Measurements from ENCODE around the gene MEIOSIN. TPM values are rescaled to one million over a fixed set of nuclear protein-coding genes. Genes with fewer than 3 reads are reported as not detected.

Gene MEIOSIN
- total and polyA plus RNA-seq, 9 of the 15 experiments (the other 6 are each of a cell fraction or from before 2014, with no cell fraction given): 0.06 to 2.0 (median 0.76) TPM

GRCh38 chr19:45768984-45769782 lies 35.9 kb downstream of the MEIOSIN start, which contains the start of gene SIX5:
Gene SIX5 (minus strand): TSS chr19:45769252. CDS start chr19:45768844, 408 bp downstream.
- H3K9me3 ChIP-seq (replicated peaks; ENCODE audit: control insufficient read depth, insufficient read depth, low read depth, low read length): no peaks in the 10 kb centered on the region
- ChIA-PET POLR2A (interaction anchor here (0.6 to 5.9 kb wide), 16 partner anchors 13 to 249 kb away, joined by 3 to 70 read pairs (median 4); partner anchors contain the start of genes DMPK, DMWD, FBXO46 and QPCTL), CTCF (ENCODE audit: low intra/inter-chr PET ratio) (interaction anchor here (1.4 to 2.9 kb wide), 3 partner anchors 30 to 308 kb away, joined by 5 to 22 read pairs (median 14); no protein-coding TSS in a partner anchor)
- no peaks in the 10 kb centered on the region for H3K9me1 ChIP-seq (ENCODE audit: control insufficient read depth, insufficient read depth, low read length)
- intact Hi-C loops (cut with micrococcal nuclease): no loop called here
- H4K20me1 ChIP-seq (replicated peaks; ENCODE audit: control insufficient read depth, insufficient read depth, low read length): no peaks in the 10 kb centered on the region
- peaks cover 7% of the 10 kb centered on the region; the same call in 1 of the 3 replicates for H3K36me3 ChIP-seq (ENCODE audit: control insufficient read depth, insufficient read depth, low read length)
- peaks cover 10 to 78% of the 10 kb centered on the region in 2 experiments; a peak in 4 of 5 replicates for H3K4me1 ChIP-seq (replicated peaks in 1 of 2; ENCODE audit: control insufficient read depth in 2 of 2, insufficient read depth in 2 of 2, low read length in 2 of 2)
- WGBS (ENCODE audit: insufficient coverage, low coverage, missing lambda C conversion rate): 2% methylated on average over 51 of the region's 70 CpGs
- BruUV-seq (replicated peaks): TSS peak; percentile 57
- in situ Hi-C loops (cut with MboI): no loop called here
- peak within 1 kb of the TSS; percentile 77 for H3K27ac ChIP-seq (ENCODE audit: extremely low read depth, low read depth, low read length)
- no peaks in the 10 kb centered on the region for H3K27me3 ChIP-seq (ENCODE audit: control insufficient read depth in 2 of 2, insufficient read depth in 2 of 2, low read length in 2 of 2)
- ATAC-seq (peak; percentile 76), FAIRE-seq (no peak), DNase-seq (ENCODE audit: extremely low read depth in 1 of 4, low spot score in 3 of 4) (peak; percentile 93 to 98 (median 96))
- peak within 1 kb of the TSS; percentile 87 for H2AFZ ChIP-seq (ENCODE audit: low read depth, low read length)
- H3K4me3 ChIP-seq: peak within 1 kb of the TSS; percentile 56
- peaks cover 17% of the 10 kb centered on the region; the same call in 2 of the 3 replicates for H3K79me2 ChIP-seq (ENCODE audit: control insufficient read depth, insufficient read depth, low read length)
- peak within 1 kb of the TSS; percentile 69 to 98 for H3K9ac ChIP-seq (ENCODE audit: insufficient read depth in 1 of 2, low read depth in 2 of 2, low read length in 2 of 2)
- peak within 1 kb of the TSS; percentile 92 for H3K4me2 ChIP-seq (ENCODE audit: insufficient read depth, low read length)
- no peak for TF ChIP-seq ZNF592 (IDR thresholded peaks at IDR 0.05)
- no peak for TF ChIP-seq TFE3 (CRISPR knock-in tag; IDR thresholded peaks at IDR 0.05)
- no peak for TF ChIP-seq HDAC6 (IDR thresholded peaks at IDR 0.05; ENCODE audit: low read depth, low read length)
- no peak for TF ChIP-seq ZFP91 (CRISPR knock-in tag; IDR thresholded peaks at IDR 0.05)
- TF ChIP-seq ARID3A (IDR thresholded peaks at IDR 0.05; ENCODE audit: borderline replicate concordance, low read depth, low read length): no peak
- no peak for TF ChIP-seq THAP7 (CRISPR knock-in tag; IDR thresholded peaks at IDR 0.05)
- TF ChIP-seq RAD21 (CRISPR knock-in tag; conservative IDR thresholded peaks at IDR 0.05 in 1 of 2, IDR thresholded peaks at IDR 0.05 in 1 of 2): no peak; a peak in 1 of 4 replicates
- no peak for TF ChIP-seq RBM25 (IDR thresholded peaks at IDR 0.05; ENCODE audit: low read depth, low read length, severe bottlenecking)
- no peak for TF ChIP-seq NR2F6 (CRISPR knock-in tag; IDR thresholded peaks at IDR 0.05)
